OCI-LY7 (cell line): ENCODE measurements around the gene NFKB1.

ENCODE experiments used
- CTCF ChIP-seq: fragments of 200-600 bp; sonication (generic); conservative IDR thresholded peaks from 2 replicates; pipeline ENCODE4 v1.5.1; 2014; ENCODE audit warnings: mild to moderate bottlenecking, antibody characterized with exemption, low read length, moderate library complexity, mixed read lengths
- EZH2phosphoT487 ChIP-seq: fragments of 200-600 bp; sonication (generic); IDR thresholded peaks from 2 replicates; pipeline ENCODE4 v1.6.1; 2018; ENCODE audit warnings: low read depth, borderline replicate concordance, mild to moderate bottlenecking, mixed run types, antibody characterized with exemption, low read length, moderate library complexity, mixed read lengths

- no peak for TF ChIP-seq CTCF
- TF ChIP-seq EZH2phosphoT487 = no peak
These were observed 18.8 kb downstream of the NFKB1 start for GRCh38 chr4:102519925-102520324.
